ENCODE data around the gene ZNF536. TPM values are rescaled to one million over a fixed set of nuclear protein-coding genes. Genes with fewer than 3 reads are reported as not detected.

The ZNF536 gene
- polyA plus RNA-seq, 1 of the 3 experiments (the other 2 are of a cell fraction), result 0.41 TPM

DNA sequence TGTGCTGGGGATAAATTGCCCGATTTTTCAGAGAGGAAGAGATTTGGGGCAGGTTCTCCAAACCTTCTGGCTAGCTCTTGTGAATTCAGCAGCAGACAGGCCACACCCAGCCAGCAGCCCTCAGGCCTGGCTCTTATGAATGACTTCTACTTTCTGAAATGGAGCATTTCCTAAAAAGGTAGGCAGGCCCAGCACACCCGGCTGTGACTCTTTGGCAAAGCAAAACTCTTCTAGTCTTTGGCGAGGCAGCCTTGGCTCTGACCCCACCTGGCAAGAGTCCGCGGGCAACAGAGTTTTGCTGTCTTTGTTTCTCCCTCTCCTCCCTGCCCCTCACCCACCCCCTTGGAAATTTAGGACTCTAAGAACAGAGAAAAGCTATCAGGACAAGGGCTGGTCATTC, 221.2 kb downstream of the ZNF536 start:
- H3K4me2 ChIP-seq, result no peak overlapping the region
- no peaks in the 10 kb centered on the region for H3K36me3 ChIP-seq (replicated peaks in 1 of 2; ENCODE audit: control insufficient read depth in 1 of 2, insufficient read depth in 2 of 2, low read length in 1 of 2)
- ChIA-PET POLR2A (no interaction called here), CTCF (no interaction called here)
- H3F3A ChIP-seq (replicated peaks; ENCODE audit: insufficient read depth), result no peaks in the 10 kb centered on the region
- H3K4me1 ChIP-seq (ENCODE audit: control insufficient read depth in 1 of 2, insufficient read depth in 2 of 2, low read depth in 1 of 2, low read length in 1 of 2), result peaks cover 0 to 2% of the 10 kb centered on the region in 2 experiments; a peak in 1 of 4 replicates
- H3K27me3 ChIP-seq (ENCODE audit: insufficient read depth), result no peaks in the 10 kb centered on the region
- H3K9me2 ChIP-seq, result no peaks in the 10 kb centered on the region
- no peak overlapping the region for H3K27ac ChIP-seq (ENCODE audit: low read depth in 2 of 2, low read length in 1 of 2)
- no peak overlapping the region for H3K9ac ChIP-seq
- no peak for DNase-seq
- WGBS (ENCODE audit: low lambda C conversion rate), result 37% methylated on average over 5 of the region's 5 CpGs
- H4K20me1 ChIP-seq (ENCODE audit: insufficient read depth), result no peaks in the 10 kb centered on the region
- no peaks in the 10 kb centered on the region for H3K9me3 ChIP-seq
- H2AFZ ChIP-seq (ENCODE audit: low read depth), result no peak overlapping the region
- TF ChIP-seq, protein P1, sequence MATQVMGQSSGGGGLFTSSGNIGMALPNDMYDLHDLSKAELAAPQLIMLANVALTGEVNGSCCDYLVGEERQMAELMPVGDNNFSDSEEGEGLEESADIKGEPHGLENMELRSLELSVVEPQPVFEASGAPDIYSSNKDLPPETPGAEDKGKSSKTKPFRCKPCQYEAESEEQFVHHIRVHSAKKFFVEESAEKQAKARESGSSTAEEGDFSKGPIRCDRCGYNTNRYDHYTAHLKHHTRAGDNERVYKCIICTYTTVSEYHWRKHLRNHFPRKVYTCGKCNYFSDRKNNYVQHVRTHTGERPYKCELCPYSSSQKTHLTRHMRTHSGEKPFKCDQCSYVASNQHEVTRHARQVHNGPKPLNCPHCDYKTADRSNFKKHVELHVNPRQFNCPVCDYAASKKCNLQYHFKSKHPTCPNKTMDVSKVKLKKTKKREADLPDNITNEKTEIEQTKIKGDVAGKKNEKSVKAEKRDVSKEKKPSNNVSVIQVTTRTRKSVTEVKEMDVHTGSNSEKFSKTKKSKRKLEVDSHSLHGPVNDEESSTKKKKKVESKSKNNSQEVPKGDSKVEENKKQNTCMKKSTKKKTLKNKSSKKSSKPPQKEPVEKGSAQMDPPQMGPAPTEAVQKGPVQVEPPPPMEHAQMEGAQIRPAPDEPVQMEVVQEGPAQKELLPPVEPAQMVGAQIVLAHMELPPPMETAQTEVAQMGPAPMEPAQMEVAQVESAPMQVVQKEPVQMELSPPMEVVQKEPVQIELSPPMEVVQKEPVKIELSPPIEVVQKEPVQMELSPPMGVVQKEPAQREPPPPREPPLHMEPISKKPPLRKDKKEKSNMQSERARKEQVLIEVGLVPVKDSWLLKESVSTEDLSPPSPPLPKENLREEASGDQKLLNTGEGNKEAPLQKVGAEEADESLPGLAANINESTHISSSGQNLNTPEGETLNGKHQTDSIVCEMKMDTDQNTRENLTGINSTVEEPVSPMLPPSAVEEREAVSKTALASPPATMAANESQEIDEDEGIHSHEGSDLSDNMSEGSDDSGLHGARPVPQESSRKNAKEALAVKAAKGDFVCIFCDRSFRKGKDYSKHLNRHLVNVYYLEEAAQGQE (IDR thresholded peaks at IDR 0.05; ENCODE audit: low read depth, low read length), result no peak
- TF ChIP-seq, protein P2, sequence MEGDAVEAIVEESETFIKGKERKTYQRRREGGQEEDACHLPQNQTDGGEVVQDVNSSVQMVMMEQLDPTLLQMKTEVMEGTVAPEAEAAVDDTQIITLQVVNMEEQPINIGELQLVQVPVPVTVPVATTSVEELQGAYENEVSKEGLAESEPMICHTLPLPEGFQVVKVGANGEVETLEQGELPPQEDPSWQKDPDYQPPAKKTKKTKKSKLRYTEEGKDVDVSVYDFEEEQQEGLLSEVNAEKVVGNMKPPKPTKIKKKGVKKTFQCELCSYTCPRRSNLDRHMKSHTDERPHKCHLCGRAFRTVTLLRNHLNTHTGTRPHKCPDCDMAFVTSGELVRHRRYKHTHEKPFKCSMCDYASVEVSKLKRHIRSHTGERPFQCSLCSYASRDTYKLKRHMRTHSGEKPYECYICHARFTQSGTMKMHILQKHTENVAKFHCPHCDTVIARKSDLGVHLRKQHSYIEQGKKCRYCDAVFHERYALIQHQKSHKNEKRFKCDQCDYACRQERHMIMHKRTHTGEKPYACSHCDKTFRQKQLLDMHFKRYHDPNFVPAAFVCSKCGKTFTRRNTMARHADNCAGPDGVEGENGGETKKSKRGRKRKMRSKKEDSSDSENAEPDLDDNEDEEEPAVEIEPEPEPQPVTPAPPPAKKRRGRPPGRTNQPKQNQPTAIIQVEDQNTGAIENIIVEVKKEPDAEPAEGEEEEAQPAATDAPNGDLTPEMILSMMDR (IDR thresholded peaks at IDR 0.05), result no peak
- no peak for TF ChIP-seq MEF2A (IDR thresholded peaks at IDR 0.05; ENCODE audit: borderline replicate concordance, low read depth)
- no peak for TF ChIP-seq SMC3 (IDR thresholded peaks at IDR 0.05; ENCODE audit: low read depth, low read length)
- TF ChIP-seq GATA2 (CRISPR knock-in tag; IDR thresholded peaks at IDR 0.05), result no peak
- no peak for TF ChIP-seq NRF1 (IDR thresholded peaks at IDR 0.05; ENCODE audit: low read depth, low read length)
- TF ChIP-seq, protein P3, sequence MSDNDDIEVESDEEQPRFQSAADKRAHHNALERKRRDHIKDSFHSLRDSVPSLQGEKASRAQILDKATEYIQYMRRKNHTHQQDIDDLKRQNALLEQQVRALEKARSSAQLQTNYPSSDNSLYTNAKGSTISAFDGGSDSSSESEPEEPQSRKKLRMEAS (IDR thresholded peaks at IDR 0.05; ENCODE audit: low read depth), result no peak
- TF ChIP-seq GABPA (IDR thresholded peaks at IDR 0.05; ENCODE audit: low read depth), result no peak
- no peak for TF ChIP-seq RXRA (IDR thresholded peaks at IDR 0.05; ENCODE audit: borderline replicate concordance, low read depth)
- no peak for TF ChIP-seq FOSL2 (IDR thresholded peaks at IDR 0.05; ENCODE audit: borderline replicate concordance, low read depth)
- no peak for TF ChIP-seq TAF1 (IDR thresholded peaks at IDR 0.05; ENCODE audit: borderline replicate concordance, low read depth, low read length)
- TF ChIP-seq, protein P4, sequence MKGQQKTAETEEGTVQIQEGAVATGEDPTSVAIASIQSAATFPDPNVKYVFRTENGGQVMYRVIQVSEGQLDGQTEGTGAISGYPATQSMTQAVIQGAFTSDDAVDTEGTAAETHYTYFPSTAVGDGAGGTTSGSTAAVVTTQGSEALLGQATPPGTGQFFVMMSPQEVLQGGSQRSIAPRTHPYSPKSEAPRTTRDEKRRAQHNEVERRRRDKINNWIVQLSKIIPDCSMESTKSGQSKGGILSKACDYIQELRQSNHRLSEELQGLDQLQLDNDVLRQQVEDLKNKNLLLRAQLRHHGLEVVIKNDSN (IDR thresholded peaks at IDR 0.05; ENCODE audit: borderline replicate concordance, low read depth), result no peak
- no peak for TF ChIP-seq EP300 (IDR thresholded peaks at IDR 0.05; ENCODE audit: borderline replicate concordance in 1 of 2, low read depth in 1 of 2, low read length in 1 of 2)
- no peak for TF ChIP-seq FOXM1 (IDR thresholded peaks at IDR 0.05; ENCODE audit: low read depth)
- no peak for TF ChIP-seq POLR2AphosphoS5 (IDR thresholded peaks at IDR 0.05; ENCODE audit: low read depth, low read length)
- TF ChIP-seq RFX5 (IDR thresholded peaks at IDR 0.05; ENCODE audit: low read length), result no peak
- no peak for TF ChIP-seq RCOR1 (IDR thresholded peaks at IDR 0.05; ENCODE audit: low read length)
- TF ChIP-seq MXI1 (IDR thresholded peaks at IDR 0.05; ENCODE audit: low read depth, low read length), result no peak
- TF ChIP-seq RAD21 (IDR thresholded peaks at IDR 0.05; ENCODE audit: low read length), result no peak
- H3K4me3 ChIP-seq (ENCODE audit: low read depth in 2 of 2, low read length in 1 of 2), result no peak overlapping the region
- no peaks in the 10 kb centered on the region for H3K79me2 ChIP-seq (ENCODE audit: insufficient read depth)
